ENCODE results near the gene UNC45A. TPM values are rescaled to one million over a fixed set of nuclear protein-coding genes. Genes with fewer than 3 reads are reported as not detected.

The UNC45A gene
- total and polyA plus RNA-seq, 4 donors = 13.9 to 31.2 (median 24.9) TPM

DNA sequence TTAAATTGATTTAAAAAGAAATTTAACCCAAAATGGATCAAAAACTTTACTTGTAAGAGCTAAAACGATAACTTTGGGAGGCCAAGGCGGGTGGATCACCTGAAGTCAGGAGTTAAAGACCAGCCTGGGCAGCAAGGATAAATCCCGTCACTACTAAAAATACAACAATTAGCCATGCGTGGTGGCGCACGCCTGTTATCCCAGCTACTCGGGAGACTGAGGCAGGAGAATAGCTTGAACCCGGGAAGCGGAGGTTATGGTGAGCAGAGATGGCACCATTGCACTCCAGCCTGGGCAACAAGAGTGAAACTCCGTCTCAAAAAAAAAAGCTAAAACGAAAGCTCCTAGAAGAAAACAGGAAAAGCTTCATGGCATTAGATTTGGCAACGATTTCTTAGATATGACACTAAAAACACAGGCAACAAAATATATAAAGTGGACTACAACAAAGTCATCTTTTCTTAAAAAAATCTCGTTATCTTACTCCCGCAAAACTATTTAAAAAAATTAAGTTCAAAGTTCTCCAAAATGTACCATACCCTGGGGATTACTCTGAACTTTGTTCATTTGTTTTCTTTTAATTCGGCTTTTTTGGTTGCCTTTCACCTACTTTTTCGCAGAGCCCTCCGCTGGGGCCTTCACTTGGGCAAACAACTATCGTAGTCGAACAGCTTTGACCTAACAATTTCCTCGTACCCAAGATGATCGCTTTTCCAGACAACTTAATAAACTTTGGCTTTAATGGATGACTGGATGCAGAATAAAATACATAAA, 5.7 kb upstream of the UNC45A start:
- peaks cover 0 to 34% (median 18%) of the 10 kb centered on the region in 4 donors for H3K4me1 ChIP-seq (ENCODE audit: control insufficient read depth in 4 of 4, insufficient read depth in 4 of 4, low read length in 3 of 4)
- TF ChIP-seq HNF4A (conservative IDR thresholded peaks at IDR 0.05) (no peak), EGR1 (IDR thresholded peaks at IDR 0.05; ENCODE audit: low read depth in 2 of 2) (no peak), FOXA1 (IDR thresholded peaks at IDR 0.05) (no peak), NR2F2 (IDR thresholded peaks at IDR 0.05) (no peak)
- TF ChIP-seq, protein P1, sequence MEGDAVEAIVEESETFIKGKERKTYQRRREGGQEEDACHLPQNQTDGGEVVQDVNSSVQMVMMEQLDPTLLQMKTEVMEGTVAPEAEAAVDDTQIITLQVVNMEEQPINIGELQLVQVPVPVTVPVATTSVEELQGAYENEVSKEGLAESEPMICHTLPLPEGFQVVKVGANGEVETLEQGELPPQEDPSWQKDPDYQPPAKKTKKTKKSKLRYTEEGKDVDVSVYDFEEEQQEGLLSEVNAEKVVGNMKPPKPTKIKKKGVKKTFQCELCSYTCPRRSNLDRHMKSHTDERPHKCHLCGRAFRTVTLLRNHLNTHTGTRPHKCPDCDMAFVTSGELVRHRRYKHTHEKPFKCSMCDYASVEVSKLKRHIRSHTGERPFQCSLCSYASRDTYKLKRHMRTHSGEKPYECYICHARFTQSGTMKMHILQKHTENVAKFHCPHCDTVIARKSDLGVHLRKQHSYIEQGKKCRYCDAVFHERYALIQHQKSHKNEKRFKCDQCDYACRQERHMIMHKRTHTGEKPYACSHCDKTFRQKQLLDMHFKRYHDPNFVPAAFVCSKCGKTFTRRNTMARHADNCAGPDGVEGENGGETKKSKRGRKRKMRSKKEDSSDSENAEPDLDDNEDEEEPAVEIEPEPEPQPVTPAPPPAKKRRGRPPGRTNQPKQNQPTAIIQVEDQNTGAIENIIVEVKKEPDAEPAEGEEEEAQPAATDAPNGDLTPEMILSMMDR (IDR thresholded peaks at IDR 0.05; ENCODE audit: low read depth, low read length, missing input control) = no peak
- H3K36me3 ChIP-seq (ENCODE audit: control insufficient read depth in 4 of 4, insufficient read depth in 3 of 4, low read depth in 1 of 4, low read length in 3 of 4) = no peaks in the 10 kb centered on the region
- no peaks in the 10 kb centered on the region for H3K27me3 ChIP-seq (ENCODE audit: control insufficient read depth in 4 of 4, insufficient read depth in 4 of 4, low read length in 3 of 4)
- peak overlapping the region; percentile 93 to 94 for H3K27ac ChIP-seq (ENCODE audit: low read depth in 1 of 2, low read length in 2 of 2)
- H3K9me3 ChIP-seq (ENCODE audit: control insufficient read depth in 4 of 4, low read length in 3 of 4) = no peaks in the 10 kb centered on the region
- WGBS = 35% methylated on average over 21 of the region's 21 CpGs
- DNase-seq (ENCODE audit: low spot score) = no peak
- peak overlapping the region; percentile 51 to 97 for H3K9ac ChIP-seq (ENCODE audit: low read depth in 1 of 2, low read length in 2 of 2)
- H3K4me3 ChIP-seq (ENCODE audit: low read depth in 1 of 3, low read length in 3 of 3) = peak overlapping the region; percentile 55 to 83 (median 67)

DNA sequence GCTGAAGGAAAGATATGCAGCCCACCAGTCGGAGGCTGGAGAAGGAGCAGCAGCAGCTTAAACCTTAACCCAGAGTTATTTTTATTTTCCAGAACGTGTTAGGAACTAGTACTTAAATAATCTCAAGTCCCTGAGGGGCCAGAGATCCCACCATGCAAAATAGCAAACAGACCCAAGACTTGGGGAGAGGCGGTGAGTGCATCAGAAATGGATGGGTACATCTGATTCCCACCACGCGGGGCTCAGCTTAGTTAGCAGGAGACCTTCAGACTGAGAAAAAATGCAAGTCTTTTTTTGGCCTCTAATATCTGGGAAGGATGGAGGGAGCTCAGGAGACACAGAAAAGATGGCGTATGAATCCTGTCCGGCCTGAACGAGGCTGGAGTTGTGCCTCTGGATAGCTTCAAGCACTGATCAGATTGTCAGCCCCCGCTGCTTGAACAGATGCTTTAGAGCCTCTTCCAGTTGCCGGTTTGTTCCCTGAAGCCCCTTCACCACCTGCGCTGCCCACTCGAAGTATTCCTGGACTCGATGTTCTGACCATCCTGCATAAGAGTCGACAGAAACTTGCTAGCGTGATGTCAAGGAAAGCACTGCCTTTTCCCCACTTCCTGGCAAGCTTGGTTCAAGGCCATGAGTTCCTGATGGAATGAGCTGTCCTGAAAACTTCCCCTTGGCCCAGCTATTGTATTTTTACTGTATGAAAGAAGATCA, 4.1 kb upstream of the UNC45A start:
- peak overlapping the region; percentile 47 to 86 (median 55) for H3K4me3 ChIP-seq (ENCODE audit: low read depth in 1 of 3, low read length in 3 of 3)
- H3K27me3 ChIP-seq (ENCODE audit: control insufficient read depth in 4 of 4, insufficient read depth in 4 of 4, low read length in 3 of 4) = no peaks in the 10 kb centered on the region
- H3K9ac ChIP-seq (ENCODE audit: low read depth in 1 of 2, low read length in 2 of 2) = peak overlapping the region; percentile 51 to 97
- TF ChIP-seq, protein P2, sequence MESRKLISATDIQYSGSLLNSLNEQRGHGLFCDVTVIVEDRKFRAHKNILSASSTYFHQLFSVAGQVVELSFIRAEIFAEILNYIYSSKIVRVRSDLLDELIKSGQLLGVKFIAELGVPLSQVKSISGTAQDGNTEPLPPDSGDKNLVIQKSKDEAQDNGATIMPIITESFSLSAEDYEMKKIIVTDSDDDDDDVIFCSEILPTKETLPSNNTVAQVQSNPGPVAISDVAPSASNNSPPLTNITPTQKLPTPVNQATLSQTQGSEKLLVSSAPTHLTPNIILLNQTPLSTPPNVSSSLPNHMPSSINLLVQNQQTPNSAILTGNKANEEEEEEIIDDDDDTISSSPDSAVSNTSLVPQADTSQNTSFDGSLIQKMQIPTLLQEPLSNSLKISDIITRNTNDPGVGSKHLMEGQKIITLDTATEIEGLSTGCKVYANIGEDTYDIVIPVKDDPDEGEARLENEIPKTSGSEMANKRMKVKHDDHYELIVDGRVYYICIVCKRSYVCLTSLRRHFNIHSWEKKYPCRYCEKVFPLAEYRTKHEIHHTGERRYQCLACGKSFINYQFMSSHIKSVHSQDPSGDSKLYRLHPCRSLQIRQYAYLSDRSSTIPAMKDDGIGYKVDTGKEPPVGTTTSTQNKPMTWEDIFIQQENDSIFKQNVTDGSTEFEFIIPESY (IDR thresholded peaks at IDR 0.05) = no peak
- TF ChIP-seq FOXA1 (IDR thresholded peaks at IDR 0.05) (no peak), RXRA (IDR thresholded peaks at IDR 0.05) (no peak), EGR1 (IDR thresholded peaks at IDR 0.05; ENCODE audit: low read depth in 2 of 2) (no peak), JUND (IDR thresholded peaks at IDR 0.05) (no peak), HNF4G (IDR thresholded peaks at IDR 0.05) (no peak), HNF4A (conservative IDR thresholded peaks at IDR 0.05) (no peak), NR2F2 (IDR thresholded peaks at IDR 0.05) (no peak), TAF1 (conservative IDR thresholded peaks at IDR 0.05) (no peak), SP1 (IDR thresholded peaks at IDR 0.05) (no peak), YY1 (IDR thresholded peaks at IDR 0.05) (no peak), FOXA2 (IDR thresholded peaks at IDR 0.05) (no peak)
- TF ChIP-seq, protein P3, sequence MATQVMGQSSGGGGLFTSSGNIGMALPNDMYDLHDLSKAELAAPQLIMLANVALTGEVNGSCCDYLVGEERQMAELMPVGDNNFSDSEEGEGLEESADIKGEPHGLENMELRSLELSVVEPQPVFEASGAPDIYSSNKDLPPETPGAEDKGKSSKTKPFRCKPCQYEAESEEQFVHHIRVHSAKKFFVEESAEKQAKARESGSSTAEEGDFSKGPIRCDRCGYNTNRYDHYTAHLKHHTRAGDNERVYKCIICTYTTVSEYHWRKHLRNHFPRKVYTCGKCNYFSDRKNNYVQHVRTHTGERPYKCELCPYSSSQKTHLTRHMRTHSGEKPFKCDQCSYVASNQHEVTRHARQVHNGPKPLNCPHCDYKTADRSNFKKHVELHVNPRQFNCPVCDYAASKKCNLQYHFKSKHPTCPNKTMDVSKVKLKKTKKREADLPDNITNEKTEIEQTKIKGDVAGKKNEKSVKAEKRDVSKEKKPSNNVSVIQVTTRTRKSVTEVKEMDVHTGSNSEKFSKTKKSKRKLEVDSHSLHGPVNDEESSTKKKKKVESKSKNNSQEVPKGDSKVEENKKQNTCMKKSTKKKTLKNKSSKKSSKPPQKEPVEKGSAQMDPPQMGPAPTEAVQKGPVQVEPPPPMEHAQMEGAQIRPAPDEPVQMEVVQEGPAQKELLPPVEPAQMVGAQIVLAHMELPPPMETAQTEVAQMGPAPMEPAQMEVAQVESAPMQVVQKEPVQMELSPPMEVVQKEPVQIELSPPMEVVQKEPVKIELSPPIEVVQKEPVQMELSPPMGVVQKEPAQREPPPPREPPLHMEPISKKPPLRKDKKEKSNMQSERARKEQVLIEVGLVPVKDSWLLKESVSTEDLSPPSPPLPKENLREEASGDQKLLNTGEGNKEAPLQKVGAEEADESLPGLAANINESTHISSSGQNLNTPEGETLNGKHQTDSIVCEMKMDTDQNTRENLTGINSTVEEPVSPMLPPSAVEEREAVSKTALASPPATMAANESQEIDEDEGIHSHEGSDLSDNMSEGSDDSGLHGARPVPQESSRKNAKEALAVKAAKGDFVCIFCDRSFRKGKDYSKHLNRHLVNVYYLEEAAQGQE (IDR thresholded peaks at IDR 0.05) = no peak
- TF ChIP-seq, protein P4, sequence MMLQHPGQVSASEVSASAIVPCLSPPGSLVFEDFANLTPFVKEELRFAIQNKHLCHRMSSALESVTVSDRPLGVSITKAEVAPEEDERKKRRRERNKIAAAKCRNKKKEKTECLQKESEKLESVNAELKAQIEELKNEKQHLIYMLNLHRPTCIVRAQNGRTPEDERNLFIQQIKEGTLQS (IDR thresholded peaks at IDR 0.05) = no peak
- TF ChIP-seq, protein P5, sequence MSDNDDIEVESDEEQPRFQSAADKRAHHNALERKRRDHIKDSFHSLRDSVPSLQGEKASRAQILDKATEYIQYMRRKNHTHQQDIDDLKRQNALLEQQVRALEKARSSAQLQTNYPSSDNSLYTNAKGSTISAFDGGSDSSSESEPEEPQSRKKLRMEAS (IDR thresholded peaks at IDR 0.05) = no peak
- TF ChIP-seq, protein P1 (IDR thresholded peaks at IDR 0.05; ENCODE audit: low read depth, low read length, missing input control) = no peak
- 76% methylated on average over 15 of the region's 15 CpGs for WGBS
- DNase-seq (ENCODE audit: low spot score) = no peak
- H3K9me3 ChIP-seq (ENCODE audit: control insufficient read depth in 4 of 4, low read length in 3 of 4) = no peaks in the 10 kb centered on the region
- peak overlapping the region; percentile 93 to 94 for H3K27ac ChIP-seq (ENCODE audit: low read depth in 1 of 2, low read length in 2 of 2)
- peaks cover 2 to 48% (median 29%) of the 10 kb centered on the region in 4 donors for H3K4me1 ChIP-seq (ENCODE audit: control insufficient read depth in 4 of 4, insufficient read depth in 4 of 4, low read length in 3 of 4)
- H3K36me3 ChIP-seq (ENCODE audit: control insufficient read depth in 4 of 4, insufficient read depth in 3 of 4, low read depth in 1 of 4, low read length in 3 of 4) = no peaks in the 10 kb centered on the region
